ENCODE measurements around the gene MAP2K1. TPM values are rescaled to one million over a fixed set of nuclear protein-coding genes. Genes with fewer than 3 reads are reported as not detected.

MAP2K1 gene
- total RNA-seq, 3 donors from 2014 or later, result 29.2 to 59.7 (median 38.5) TPM

DNA sequence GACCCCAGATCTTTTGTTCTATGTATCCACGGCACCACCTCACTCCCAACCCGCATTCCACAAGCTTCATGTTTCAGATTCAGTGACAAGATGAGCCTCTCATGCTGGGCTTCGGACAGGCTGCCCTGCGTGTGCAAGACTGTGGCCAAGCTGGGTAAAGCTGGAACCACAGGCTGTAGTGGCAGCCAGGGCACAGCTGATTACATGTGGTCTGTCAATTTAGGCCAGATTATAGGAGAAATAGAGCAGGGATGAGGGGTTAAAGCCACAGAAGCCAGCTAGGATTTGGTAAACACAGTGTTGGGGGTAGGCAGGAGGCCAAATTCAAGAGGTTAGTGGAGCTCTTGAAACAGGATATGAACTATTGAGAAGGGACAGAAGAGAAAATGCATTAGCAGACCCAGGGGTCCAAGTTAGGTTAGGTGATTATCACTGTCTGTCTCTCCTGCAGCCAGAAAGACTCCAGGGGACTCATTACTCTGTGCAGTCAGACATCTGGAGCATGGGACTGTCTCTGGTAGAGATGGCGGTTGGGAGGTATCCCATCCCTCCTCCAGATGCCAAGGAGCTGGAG lies 97.9 kb downstream of the MAP2K1 start:
- TF ChIP-seq POLR2A (IDR thresholded peaks at IDR 0.05) (no peak), POLR2AphosphoS5 (IDR thresholded peaks at IDR 0.05) (no peak)
- TF ChIP-seq, protein P1, sequence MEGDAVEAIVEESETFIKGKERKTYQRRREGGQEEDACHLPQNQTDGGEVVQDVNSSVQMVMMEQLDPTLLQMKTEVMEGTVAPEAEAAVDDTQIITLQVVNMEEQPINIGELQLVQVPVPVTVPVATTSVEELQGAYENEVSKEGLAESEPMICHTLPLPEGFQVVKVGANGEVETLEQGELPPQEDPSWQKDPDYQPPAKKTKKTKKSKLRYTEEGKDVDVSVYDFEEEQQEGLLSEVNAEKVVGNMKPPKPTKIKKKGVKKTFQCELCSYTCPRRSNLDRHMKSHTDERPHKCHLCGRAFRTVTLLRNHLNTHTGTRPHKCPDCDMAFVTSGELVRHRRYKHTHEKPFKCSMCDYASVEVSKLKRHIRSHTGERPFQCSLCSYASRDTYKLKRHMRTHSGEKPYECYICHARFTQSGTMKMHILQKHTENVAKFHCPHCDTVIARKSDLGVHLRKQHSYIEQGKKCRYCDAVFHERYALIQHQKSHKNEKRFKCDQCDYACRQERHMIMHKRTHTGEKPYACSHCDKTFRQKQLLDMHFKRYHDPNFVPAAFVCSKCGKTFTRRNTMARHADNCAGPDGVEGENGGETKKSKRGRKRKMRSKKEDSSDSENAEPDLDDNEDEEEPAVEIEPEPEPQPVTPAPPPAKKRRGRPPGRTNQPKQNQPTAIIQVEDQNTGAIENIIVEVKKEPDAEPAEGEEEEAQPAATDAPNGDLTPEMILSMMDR (IDR thresholded peaks at IDR 0.05), result no peak
- Histone ChIP-seq H3K27ac (no peak overlapping the region), H3K36me3 (no peaks in the 10 kb centered on the region), H3K9me3 (no peaks in the 10 kb centered on the region), H3K4me3 (no peak overlapping the region), H3K27me3 (no peaks in the 10 kb centered on the region), H3K4me1 (no peaks in the 10 kb centered on the region)
- no peak for DNase-seq (ENCODE audit: low spot score in 2 of 2)
- intact Hi-C loops (cut with DNase I; ENCODE audit: low total_unique reads), result no loop called here

DNA sequence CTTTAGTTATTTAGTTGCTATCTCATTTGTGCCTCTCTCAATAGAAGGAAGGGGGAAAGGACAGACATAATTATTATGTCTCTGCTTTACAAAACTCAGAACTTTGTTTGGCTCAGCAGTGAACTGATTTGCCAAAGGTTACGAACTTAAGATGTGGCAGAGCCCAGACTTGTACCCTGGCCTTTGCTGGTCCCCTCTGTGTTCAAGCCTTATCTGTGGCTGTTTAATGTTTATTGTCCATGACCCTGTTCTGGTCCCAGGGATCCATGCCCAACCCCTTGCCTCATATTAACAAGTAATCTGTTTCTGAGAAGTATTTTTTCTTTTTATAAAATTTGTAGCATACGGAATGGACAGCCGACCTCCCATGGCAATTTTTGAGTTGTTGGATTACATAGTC lies 100.2 kb downstream of the MAP2K1 start:
- Histone ChIP-seq H3K27ac (no peak overlapping the region), H3K4me1 (no peaks in the 10 kb centered on the region), H3K9me3 (no peaks in the 10 kb centered on the region), H3K36me3 (no peaks in the 10 kb centered on the region), H3K4me3 (no peak overlapping the region), H3K27me3 (no peaks in the 10 kb centered on the region)
- intact Hi-C loops (cut with DNase I; ENCODE audit: low total_unique reads), result no loop called here
- DNase-seq (ENCODE audit: low spot score in 2 of 2), result no peak
- TF ChIP-seq POLR2A (IDR thresholded peaks at IDR 0.05) (no peak), POLR2AphosphoS5 (IDR thresholded peaks at IDR 0.05) (no peak)
- TF ChIP-seq, protein P1 (IDR thresholded peaks at IDR 0.05), result no peak

- intact Hi-C loops (cut with DNase I; ENCODE audit: low total_unique reads), result no loop called here
- H3K36me3 ChIP-seq, result no peaks in the 10 kb centered on the region
- H3K9me3 ChIP-seq, result no peaks in the 10 kb centered on the region
- DNase-seq (ENCODE audit: low spot score in 2 of 2), result no peak
- TF ChIP-seq, protein P1 (IDR thresholded peaks at IDR 0.05), result no peak
- TF ChIP-seq POLR2A (IDR thresholded peaks at IDR 0.05), result no peak
- H3K4me1 ChIP-seq, result no peaks in the 10 kb centered on the region
- no peak overlapping the region for H3K4me3 ChIP-seq
- H3K27me3 ChIP-seq, result no peaks in the 10 kb centered on the region
- no peak overlapping the region for H3K27ac ChIP-seq
These were observed 101.8 kb downstream of the MAP2K1 start for GRCh38 chr15:66488525-66488924.

DNA sequence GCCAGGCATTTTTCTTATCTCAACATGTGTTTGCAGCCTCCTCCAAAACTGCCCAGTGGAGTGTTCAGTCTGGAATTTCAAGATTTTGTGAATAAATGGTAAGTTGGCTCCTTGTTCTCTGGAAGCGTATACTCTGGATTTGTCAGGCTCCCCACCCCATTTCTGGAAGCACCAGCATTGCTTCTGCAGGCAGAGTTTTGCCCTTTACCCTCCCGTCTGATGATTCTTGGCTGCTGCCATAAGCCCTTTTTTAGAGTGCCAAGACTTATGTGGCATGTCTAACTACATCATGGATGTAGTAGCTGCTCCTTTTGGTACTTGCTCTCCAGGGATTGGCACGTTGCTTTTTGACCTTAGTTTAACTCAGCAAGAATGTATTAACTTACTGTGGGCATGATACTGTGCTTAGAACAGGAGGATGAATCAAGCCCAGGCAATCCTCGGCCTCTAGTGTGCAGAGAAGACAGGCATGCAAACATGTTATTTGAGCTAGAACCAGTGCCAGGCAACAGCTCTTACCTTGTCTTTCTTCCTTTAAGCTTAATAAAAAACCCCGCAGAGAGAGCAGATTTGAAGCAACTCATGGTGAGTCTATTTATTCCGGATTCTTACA lies 102.6 kb downstream of the MAP2K1 start:
- intact Hi-C loops (cut with DNase I; ENCODE audit: low total_unique reads), result no loop called here
- TF ChIP-seq, protein P1 (IDR thresholded peaks at IDR 0.05), result no peak
- TF ChIP-seq POLR2A (IDR thresholded peaks at IDR 0.05) (no peak), POLR2AphosphoS5 (IDR thresholded peaks at IDR 0.05) (no peak)
- H3K9me3 ChIP-seq, result no peaks in the 10 kb centered on the region
- no peak overlapping the region for H3K27ac ChIP-seq
- no peaks in the 10 kb centered on the region for H3K4me1 ChIP-seq
- H3K36me3 ChIP-seq, result no peaks in the 10 kb centered on the region
- no peak for DNase-seq (ENCODE audit: low spot score in 2 of 2)
- no peaks in the 10 kb centered on the region for H3K27me3 ChIP-seq
- no peak overlapping the region for H3K4me3 ChIP-seq

DNA sequence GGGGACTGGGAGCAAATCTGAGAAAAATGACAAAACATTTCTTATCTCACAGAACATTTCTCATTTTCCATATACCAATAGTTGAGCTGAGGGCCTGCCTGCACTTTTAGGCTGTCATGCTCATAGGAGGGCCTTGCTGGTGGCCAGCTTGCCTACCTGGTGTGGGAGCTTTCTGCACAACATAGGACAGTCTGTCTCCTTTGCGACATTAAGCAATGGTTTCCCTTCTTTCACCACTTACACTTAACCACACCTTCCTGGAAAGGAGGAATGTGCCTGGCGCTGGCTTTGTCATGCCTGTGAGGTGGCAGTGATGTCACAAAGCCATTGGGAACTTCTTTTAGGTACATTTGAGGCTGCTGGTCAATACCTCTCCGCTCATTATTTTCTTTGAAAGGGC lies 105.1 kb downstream of the MAP2K1 start:
- DNase-seq (ENCODE audit: low spot score in 2 of 2), result no peak
- TF ChIP-seq POLR2AphosphoS5 (IDR thresholded peaks at IDR 0.05) (no peak), POLR2A (IDR thresholded peaks at IDR 0.05) (no peak)
- TF ChIP-seq, protein P1 (IDR thresholded peaks at IDR 0.05), result no peak
- intact Hi-C loops (cut with DNase I; ENCODE audit: low total_unique reads), result no loop called here
- no peak overlapping the region for H3K4me3 ChIP-seq
- H3K36me3 ChIP-seq, result no peaks in the 10 kb centered on the region
- H3K4me1 ChIP-seq, result peaks cover 0 to 5% of the 10 kb centered on the region in 2 donors
- no peak overlapping the region for H3K27ac ChIP-seq
- no peaks in the 10 kb centered on the region for H3K27me3 ChIP-seq
- H3K9me3 ChIP-seq, result no peaks in the 10 kb centered on the region

Measured in breast epithelium (tissue), 4 donors.